ENCODE data around the gene RHBDL2. TPM values are rescaled to one million over a fixed set of nuclear protein-coding genes. Genes with fewer than 3 reads are reported as not detected.

RHBDL2 gene
- total and polyA plus RNA-seq, 2 experiments from 2014 or later = 0.90 to 1.2 TPM

GRCh38 chr1:38885092-38885491, 56.5 kb downstream of the RHBDL2 start (continued):
- TF ChIP-seq CTCF (conservative IDR thresholded peaks at IDR 0.05; ENCODE audit: low read depth in 2 of 2) = no peak
- no peak for TF ChIP-seq NANOG (IDR thresholded peaks at IDR 0.05; ENCODE audit: borderline replicate concordance)
- TF ChIP-seq POLR2AphosphoS5 (IDR thresholded peaks at IDR 0.05; ENCODE audit: low read depth) = no peak

GRCh38 chr1:38881487-38881886, 60.1 kb downstream of the RHBDL2 start, which contains the start of gene GJA9:
GJA9 (minus strand) TSS chr1:38881587; CDS start chr1:38876098, 5,489 bp downstream.
- Histone ChIP-seq H3K79me2 (replicated peaks; ENCODE audit: insufficient read depth) (no peaks in the 10 kb centered on the region), H3K27ac (ENCODE audit: low read depth) (no peak within 1 kb of the TSS), H3F3A (replicated peaks; ENCODE audit: low read depth) (no peaks in the 10 kb centered on the region), H3K27me3 (ENCODE audit: insufficient read depth) (no peaks in the 10 kb centered on the region), H3K4me2 (no peak within 1 kb of the TSS), H3K4me3 (no peak within 1 kb of the TSS), H3K9me2 (ENCODE audit: insufficient read depth) (no peaks in the 10 kb centered on the region), H4K20me1 (replicated peaks; ENCODE audit: insufficient read depth) (no peaks in the 10 kb centered on the region), H3K4me1 (ENCODE audit: insufficient read depth) (0 out of 2 replicates have a peak, but pooled peaks cover 4% of the 10 kb centered on the region), H3K36me3 (ENCODE audit: insufficient read depth) (no peaks in the 10 kb centered on the region), H2AFZ (no peak within 1 kb of the TSS)
- H3K27me3 Mint-ChIP-seq (ENCODE audit: insufficient read depth, low read depth, poor library complexity) = peaks cover 2% of the 10 kb centered on the region
- H3K4me1 Mint-ChIP-seq = peaks cover 2% of the 10 kb centered on the region; the same call in 2 of the 3 replicates
- DNase-seq (ENCODE audit: low spot score) (no peak), ATAC-seq (no peak)
- no peak for TF ChIP-seq REST (IDR thresholded peaks at IDR 0.05; ENCODE audit: unreplicated experiment)
- H3K9me3 Mint-ChIP-seq = no peaks in the 10 kb centered on the region
- no peak within 1 kb of the TSS for H3K4me3 Mint-ChIP-seq
- no peak within 1 kb of the TSS for H3K27ac Mint-ChIP-seq
- H3K36me3 Mint-ChIP-seq (ENCODE audit: low read depth) = no peaks in the 10 kb centered on the region

- Histone ChIP-seq H3K4me2 (no peak overlapping the region), H3K27me3 (ENCODE audit: insufficient read depth) (no peaks in the 10 kb centered on the region), H3K36me3 (ENCODE audit: insufficient read depth) (no peaks in the 10 kb centered on the region), H3F3A (replicated peaks; ENCODE audit: low read depth) (peaks cover 4% of the 10 kb centered on the region; the same call in 1 of the 2 replicates), H3K79me2 (replicated peaks; ENCODE audit: insufficient read depth) (peaks cover 13% of the 10 kb centered on the region), H4K20me1 (replicated peaks; ENCODE audit: insufficient read depth) (no peaks in the 10 kb centered on the region; the same call in 1 of the 2 replicates), H3K4me1 (ENCODE audit: insufficient read depth) (peaks cover 12% of the 10 kb centered on the region), H3K27ac (ENCODE audit: low read depth) (no peak overlapping the region), H2AFZ (no peak overlapping the region), H3K4me3 (no peak overlapping the region), H3K9me2 (ENCODE audit: insufficient read depth) (no peaks in the 10 kb centered on the region)
- no peak for TF ChIP-seq EZH2phosphoT487 (IDR thresholded peaks at IDR 0.05; ENCODE audit: unreplicated experiment)
- no peak for TF ChIP-seq POLR2AphosphoS5 (IDR thresholded peaks at IDR 0.05; ENCODE audit: low read depth)
- no peak for TF ChIP-seq ETS1 (IDR thresholded peaks at IDR 0.05)
- TF ChIP-seq REST (IDR thresholded peaks at IDR 0.05; ENCODE audit: unreplicated experiment) = no peak
- TF ChIP-seq ZNF114 (CRISPR knock-in tag; IDR thresholded peaks at IDR 0.05) = no peak
- TF ChIP-seq STAT1 (IDR thresholded peaks at IDR 0.05; ENCODE audit: unreplicated experiment) = no peak
- no peak for TF ChIP-seq ZNF331 (CRISPR knock-in tag; IDR thresholded peaks at IDR 0.05; ENCODE audit: low read depth)
- TF ChIP-seq NANOG (IDR thresholded peaks at IDR 0.05; ENCODE audit: borderline replicate concordance) = no peak
- H3K4me1 Mint-ChIP-seq = peaks cover 12% of the 10 kb centered on the region
- H3K4me3 Mint-ChIP-seq = no peak overlapping the region
- H3K27me3 Mint-ChIP-seq (ENCODE audit: insufficient read depth, low read depth, poor library complexity) = peaks cover 6% of the 10 kb centered on the region
- DNase-seq (ENCODE audit: low spot score) = no peak
- no peak overlapping the region for H3K27ac Mint-ChIP-seq
- ATAC-seq = no peak
- no peaks in the 10 kb centered on the region; the same call in 2 of the 3 replicates for H3K9me3 Mint-ChIP-seq
- H3K36me3 Mint-ChIP-seq (ENCODE audit: low read depth) = no peaks in the 10 kb centered on the region
Observed at GRCh38 chr1:38875811-38876210, 65.8 kb downstream of the RHBDL2 start.
